Activated gamma-delta T cell treated with anti-CD3 and anti-CD28 coated beads, Interleukin-2, amount 50 U/mL, for 16 hours (primary cell): ENCODE results near the gene MLF2.
A peak's percentile ranks its signal among the peaks of the same experiment; 100 is the strongest.

Experiments used
- DNase-seq: peaks from one replicate; pipeline ENCODE4 v3.0.0-alpha.2; 2020; ENCODE audit warnings: low read depth

The MLF2 gene

DNA sequence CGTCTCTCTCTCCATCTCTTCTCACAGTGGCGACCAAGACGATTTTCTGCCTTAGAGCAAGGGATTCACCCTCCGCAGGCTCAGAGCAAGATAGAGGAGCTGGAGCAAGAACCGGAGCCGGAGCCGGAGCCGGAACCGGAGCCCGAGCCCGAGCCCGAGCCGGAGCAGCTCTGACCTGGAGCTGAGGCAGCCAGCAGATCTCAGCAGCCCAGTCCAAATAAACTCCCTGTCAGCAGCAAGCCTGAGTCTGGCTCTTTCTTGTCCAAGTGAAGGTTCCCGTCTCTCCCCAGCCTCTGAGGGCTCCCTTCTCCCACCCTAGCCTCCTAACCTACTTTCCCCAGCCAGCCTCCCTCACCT is 25.3 kb upstream of the MLF2 start:
- DNase-seq: no peak

GRCh38 chr12:6777386-6777785 is 24.4 kb upstream of the MLF2 start:
- no peak for DNase-seq

DNA sequence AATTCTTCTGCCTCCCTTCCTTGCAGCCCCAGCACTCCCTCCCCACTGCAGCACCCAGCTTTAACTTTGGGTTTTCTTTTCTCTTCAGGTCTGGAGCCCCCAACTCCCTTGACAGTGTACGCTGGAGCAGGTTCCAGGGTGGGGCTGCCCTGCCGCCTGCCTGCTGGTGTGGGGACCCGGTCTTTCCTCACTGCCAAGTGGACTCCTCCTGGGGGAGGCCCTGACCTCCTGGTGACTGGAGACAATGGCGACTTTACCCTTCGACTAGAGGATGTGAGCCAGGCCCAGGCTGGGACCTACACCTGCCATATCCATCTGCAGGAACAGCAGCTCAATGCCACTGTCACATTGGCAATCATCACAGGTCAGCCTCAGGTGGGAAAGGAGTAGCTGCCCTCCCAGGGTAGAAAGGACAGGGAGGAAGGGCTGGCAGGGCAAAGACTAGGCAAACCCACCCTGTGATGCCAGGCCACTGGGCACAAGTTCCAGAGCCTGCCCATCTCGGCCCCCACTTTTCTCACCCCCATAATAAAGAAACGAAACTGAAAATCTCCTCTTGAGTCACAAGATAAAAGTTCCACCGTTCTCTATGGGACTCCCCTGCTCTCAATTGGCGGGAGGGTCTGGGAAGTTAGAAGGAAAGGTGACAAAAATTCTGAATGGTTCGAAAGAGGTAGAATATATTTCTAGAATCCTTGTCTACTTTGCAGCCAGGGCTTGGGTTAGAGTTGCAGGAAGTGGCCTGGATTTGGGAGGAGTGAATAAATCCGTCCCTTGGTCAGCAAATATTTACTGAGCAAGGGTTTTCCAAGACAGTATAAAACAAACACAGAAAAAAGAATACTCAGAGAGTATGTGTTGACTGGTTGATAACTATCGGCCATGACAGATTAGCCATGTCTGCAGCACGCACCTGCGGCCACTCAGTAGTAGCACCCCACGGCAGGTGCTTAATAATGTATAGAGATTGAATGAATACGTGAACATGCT is 22.5 kb upstream of the MLF2 start:
- DNase-seq: no peak

- peak; percentile 49 for DNase-seq
Measured at GRCh38 chr12:6774499-6775062, 21.6 kb upstream of the MLF2 start.

- peak; percentile 50 for DNase-seq
Measured at GRCh38 chr12:6773590-6774351, 20.8 kb upstream of the MLF2 start.

DNA sequence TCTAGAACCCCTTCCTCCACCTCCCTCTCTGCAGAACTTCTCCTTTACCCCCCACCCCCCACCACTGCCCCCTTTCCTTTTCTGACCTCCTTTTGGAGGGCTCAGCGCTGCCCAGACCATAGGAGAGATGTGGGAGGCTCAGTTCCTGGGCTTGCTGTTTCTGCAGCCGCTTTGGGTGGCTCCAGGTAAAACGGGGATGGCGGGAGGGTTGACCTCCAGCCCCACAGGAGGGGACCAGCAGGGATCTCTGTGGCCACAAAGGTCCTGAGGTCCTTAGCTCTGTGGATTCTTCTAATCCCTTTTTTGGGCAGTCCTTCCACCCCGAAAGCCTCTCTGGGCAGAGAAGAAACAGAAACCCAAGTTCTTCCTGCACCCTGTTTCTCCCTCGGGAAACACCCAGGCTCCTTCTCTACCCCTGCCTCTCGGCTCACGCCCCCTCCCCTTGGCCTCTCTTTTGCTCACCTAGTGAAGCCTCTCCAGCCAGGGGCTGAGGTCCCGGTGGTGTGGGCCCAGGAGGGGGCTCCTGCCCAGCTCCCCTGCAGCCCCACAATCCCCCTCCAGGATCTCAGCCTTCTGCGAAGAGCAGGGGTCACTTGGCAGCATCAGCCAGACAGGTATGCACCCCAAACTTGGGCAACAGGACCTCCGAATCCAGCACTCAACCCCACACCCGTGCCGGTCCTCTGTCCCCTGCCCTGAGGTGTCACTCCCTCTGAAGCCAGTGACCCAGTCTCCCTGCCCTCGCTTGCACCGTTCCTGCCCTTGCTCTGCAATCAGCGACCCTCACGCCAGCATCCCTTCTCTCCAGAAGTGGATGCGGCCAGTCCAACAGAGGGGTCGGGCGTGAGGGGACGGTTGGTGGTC is 20.0 kb upstream of the MLF2 start:
- no peak for DNase-seq

DNA sequence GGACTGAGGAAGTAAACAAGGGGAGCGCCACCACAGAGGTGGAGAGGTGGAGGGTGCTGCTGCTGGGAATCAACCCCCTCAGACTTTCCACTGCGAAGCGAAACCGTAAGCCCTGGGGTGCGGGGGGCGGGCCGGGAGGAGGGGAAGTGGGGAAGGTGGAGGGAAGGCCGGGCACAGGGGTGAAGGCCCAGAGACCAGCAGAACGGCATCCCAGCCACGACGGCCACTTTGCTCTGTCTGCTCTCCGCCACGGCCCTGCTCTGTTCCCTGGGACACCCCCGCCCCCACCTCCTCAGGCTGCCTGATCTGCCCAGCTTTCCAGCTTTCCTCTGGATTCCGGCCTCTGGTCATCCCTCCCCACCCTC is 19.4 kb upstream of the MLF2 start, which contains the start of gene LAG3:
Gene LAG3, plus strand, starts transcription at position 190 of the 365 bp plus-strand sequence. CDS start 333 bp downstream, outside the sequence.
- DNase-seq: peak; percentile 32

DNA sequence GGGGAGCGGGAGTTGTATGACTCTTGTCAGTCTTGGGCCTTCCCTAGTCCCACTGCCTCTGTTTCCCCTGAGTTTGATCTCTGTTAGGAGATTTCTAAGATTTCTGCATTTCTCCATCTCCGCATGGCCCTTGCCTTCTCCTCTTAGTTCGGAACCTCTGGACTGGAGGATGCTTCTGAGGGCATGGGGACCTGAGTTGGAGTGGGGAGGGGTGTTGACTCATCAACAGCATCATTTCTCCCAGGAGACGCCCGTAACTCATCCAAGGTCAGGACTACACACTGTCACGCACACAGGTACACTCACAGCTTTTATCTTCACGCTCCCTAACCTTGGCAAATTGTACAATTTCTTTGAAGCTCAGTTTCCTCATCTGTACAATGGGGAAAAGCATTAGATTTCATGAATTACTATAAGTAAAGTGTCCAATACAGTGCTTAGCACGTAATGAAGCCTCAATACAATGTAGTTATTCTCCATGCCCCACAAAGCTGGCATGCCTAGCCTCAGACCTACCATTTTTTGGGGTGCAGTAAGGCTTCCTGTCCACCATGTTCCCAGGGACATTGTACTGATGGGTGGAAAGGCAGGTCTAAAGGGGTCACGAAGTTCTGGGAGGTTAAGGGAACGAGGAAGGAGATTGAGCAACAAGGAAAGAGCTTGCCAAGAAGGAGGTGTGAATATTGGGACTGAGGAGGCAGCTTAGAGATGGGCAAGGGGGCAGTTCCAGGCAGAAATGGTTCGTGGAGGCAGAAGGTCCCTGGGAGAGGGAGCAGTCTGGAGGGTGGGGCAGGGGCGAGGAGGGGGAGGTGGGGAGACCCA is 18.8 kb upstream of the MLF2 start:
- no peak for DNase-seq

GRCh38 chr12:6771091-6771495 is 18.2 kb upstream of the MLF2 start:
- DNase-seq: no peak

DNA sequence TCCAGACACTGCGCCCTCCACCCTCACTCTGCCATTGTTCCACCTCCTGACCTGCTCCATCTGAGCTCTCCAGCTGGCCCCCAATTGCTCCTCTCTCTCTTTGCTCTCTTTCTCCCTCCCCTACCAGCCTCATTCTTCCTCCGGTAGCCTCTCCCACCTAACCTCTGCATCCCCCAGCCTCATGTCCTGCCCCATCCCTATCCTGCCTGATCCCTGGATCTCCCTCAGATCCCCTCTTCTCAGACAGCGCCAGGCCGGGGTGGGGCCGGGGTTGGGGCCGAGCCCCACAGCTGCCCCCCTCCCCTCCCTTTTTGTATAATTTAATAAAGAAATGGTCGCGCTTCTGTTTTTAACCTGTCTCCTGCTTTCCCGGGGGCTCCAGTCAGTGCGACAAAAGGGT is 17.7 kb upstream of the MLF2 start:
- DNase-seq: no peak

DNA sequence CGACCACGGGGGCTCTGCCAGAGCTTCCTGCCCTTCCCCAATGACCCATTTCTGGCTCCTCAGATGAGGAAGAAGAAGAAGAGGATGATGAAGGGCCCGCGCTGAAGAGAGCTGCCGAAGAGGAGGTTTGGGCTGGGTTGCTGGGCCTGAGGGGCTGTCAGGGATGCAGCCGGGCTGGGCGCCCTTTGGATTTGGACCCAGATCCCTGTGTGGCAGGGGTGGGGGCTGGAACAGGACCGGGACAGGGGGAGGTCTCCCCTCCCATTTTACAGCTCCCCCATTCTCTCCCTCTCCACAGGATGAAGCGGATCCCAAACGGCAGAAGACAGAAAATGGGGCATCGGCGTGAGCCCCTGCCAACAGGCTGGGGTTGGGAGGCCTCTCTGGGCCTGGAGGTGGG is 17.2 kb upstream of the MLF2 start:
- no peak for DNase-seq

DNA sequence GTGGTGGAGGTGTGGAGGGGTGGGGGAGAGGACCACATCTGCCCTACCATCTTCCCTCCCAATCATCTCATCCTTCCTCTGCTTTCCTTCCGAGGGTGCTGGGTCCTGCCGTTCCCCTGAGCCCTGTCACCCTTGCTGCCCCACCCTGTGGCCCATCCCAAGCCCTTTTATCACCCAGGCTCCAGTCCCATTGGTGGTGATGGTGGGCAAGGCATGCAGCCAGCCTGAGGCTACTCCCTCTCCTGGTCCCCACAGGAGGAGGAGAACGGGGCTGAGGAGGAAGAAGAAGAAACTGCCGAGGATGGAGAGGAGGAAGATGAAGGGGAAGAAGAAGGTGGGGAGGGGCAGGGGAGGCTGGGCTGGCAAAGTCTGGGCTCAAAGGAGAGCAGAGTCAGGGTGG is 16.7 kb upstream of the MLF2 start:
- no peak for DNase-seq

DNA sequence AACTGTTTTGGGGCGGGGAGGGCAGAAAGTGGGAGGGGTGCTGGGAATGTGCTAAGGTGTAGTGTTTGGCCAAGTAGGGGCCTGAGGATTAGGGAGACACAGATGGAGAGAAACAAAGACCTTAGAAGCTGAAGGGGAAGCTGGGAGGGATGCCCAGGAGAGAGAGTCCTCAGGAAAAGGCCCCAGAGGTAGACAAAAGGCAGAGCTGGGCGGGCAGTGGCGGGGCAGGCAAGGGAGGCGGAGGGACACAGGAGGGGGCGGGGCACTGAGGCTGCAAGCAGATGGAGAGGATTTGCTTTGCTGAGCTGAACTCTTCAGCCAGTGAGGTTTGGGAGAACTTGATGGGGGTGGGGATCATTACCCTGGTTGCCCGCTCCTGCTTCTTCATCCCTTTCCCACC is 16.0 kb upstream of the MLF2 start:
- no peak for DNase-seq

DNA sequence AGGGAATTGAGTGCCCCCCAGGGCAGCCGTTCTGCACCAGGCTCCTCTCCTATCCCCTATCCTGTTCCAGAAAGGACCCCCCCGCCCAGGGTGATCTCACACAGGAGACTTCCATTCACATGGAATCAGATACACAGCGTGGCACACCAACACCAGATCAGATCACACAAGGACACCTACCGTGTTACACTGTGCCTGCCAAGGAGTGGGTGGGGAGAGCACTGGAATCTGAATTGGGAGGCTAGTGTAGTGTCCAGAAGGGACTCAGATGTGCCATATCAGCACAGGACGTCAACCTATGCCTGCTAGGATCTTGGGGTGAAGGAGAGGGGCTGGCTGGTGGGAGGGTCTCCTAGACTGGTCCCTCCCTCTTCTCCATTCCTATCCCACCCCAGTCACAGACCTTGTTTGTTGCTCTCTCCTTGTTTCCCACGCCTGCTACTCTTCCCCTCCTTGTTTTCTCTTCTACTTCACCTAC is 15.5 kb upstream of the MLF2 start:
- no peak for DNase-seq

- no peak for DNase-seq
Measured at GRCh38 chr12:6767353-6768319, 14.7 kb upstream of the MLF2 start.

DNA sequence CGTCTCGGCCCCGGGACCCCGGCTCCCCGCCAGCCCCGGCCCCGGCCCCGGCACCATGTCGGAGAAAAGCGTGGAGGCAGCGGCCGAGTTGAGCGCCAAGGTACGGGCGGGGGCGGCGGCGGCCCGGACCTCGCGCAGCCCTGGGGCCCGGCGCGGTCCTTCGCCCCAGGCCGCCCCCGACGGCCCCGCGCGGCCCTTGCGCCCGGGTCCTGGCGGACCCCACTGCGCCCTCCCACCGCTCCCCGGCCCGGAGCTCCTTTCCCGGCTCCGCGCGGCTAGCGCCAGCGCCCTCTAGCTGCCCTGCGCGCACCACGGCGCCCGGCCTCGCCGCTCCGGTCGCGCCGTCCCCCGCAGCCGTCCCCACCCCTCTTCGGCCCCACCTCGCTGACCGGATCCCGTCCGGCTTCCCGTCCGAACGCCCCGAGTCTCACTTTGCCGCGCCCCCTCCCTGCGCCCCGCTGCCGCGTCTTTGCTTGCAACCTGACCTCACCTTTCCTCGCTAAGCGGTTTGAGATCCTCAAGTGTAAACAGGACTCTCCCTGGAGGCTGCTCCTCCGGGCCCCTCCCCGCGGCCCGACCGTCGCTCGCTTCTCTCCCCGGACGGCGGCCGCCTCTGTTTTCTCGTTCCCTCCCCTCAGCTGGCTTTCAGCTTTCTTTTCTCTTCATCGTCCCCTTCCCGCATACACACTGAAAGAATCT is 13.9 kb upstream of the MLF2 start:
- DNase-seq: peak; percentile 37

DNA sequence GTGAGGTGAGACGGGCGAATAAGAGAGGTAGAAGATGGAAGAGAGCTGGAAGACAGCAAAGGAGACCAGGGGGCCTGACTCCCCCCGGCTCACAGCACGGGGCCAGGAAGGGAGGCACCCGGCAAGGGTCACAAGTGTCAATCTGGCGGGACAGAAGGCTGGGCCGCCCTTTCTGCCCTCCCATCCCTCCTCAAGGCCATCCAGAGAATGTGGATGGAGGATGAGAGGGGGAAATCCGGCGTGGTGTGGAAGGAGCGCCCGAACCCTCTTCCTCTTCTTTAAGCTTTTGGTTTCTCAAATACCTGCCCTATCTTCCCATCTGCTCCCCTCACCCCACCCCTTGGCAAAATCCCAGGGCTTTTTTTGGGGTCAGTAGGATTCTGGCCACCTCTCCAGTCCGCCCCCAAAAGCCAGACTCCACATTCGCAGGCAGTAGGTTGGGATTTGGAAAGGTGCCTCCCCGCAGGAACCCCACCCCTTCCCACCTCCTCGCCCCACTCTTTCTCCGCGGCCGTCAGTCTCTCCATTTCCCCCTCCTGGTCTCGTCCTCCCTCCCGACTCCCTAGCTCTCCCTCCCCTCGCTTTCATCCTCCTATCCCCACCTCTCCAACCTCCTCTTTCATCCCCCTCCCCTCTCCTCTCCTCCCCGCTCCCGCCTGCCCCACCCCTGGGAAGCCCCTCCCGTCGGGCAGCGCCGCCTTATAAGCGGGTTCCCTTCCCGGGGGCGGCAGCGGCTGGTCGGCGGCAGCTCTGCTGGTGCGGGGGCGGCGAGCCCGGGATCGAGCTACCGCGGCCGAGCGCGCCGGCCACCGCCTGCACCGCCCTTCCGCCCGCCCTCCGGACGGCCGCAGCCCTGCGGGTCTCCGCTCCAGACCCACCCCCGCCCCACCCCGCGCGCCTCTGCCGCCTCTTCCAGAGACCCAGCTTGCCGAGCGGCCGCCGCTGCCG is 13.0 kb upstream of the MLF2 start, which contains the start of gene PTMS:
Gene PTMS, plus strand, starts transcription at position 730 of the 948 bp plus-strand sequence. CDS start 343 bp downstream, outside the sequence.
- no peak for DNase-seq
